NCI-H2227 treated with DMSO at 0.1 percent for 48 hours (cell line): ENCODE measurements around the gene ZNF700.
"Not testable (repeated sequence)": the region's sequence is repeated elsewhere in the genome, so short reads cannot be mapped to it uniquely, and the experiment has no call there.

Source experiments
- DNase-seq: peaks from one replicate; lab custom pipeline; 2025; lab: John Stamatoyannopoulos, UW

The ZNF700 gene

DNA sequence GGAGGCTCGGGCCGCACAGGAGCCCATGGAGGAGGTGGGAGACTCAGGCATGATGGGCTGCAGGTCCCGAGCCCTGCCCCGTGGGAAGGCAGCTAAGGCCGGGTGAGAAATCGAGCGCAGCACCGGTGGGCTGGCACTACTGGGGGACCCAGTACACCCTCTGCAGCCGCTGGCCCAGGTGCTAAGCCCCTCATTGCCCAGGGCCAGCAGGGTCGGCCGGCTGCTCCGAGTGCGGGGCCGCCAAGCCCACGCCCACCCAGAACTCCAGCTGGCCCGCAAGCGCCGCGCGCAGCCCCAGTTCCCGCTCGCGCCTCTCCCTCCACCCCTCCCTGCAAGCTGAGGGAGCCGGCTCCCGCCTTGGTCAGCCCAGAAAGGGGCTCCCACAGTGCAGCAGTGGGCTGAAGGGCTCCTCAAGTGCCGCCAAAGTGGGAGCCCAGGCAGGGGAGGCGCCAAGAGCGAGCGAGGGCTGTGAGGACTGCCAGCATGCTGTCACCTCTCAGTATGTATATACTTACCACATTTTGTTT lies 16.5 kb downstream of the ZNF700 start:
- not testable (repeated sequence) for DNase-seq

- DNase-seq: no peak
These were observed 17.3 kb downstream of the ZNF700 start for GRCh38 chr19:11942008-11942842.

GRCh38 chr19:11942843-11943108 lies 17.9 kb downstream of the ZNF700 start:
- DNase-seq: no peak

DNA sequence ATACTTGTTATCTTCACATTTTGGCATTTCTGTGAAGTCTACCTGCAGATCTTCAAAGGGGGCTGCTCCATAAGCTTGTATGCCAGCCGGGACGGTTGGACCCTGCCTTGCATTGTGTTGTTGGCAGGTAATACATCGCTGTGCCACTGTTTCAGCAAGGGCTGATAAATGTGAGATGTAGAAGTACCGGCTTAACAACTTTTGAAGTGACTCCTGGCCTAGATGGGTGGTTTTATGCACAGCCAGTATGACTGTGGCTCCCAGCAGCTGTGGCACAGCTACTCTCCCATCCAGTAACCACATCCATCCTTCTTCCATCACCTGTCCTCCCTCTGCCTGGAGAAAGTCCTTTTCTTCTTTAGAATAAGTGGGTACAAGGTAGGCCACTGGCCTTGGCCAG lies 19.7 kb downstream of the ZNF700 start:
- DNase-seq: no peak

GRCh38 chr19:11948646-11949045 lies 23.7 kb downstream of the ZNF700 start:
- DNase-seq: no peak

GRCh38 chr19:11949201-11949600 lies 24.3 kb downstream of the ZNF700 start:
- DNase-seq: no peak

- DNase-seq: not testable (repeated sequence)
These were observed 24.7 kb downstream of the ZNF700 start for GRCh38 chr19:11949614-11950080.

DNA sequence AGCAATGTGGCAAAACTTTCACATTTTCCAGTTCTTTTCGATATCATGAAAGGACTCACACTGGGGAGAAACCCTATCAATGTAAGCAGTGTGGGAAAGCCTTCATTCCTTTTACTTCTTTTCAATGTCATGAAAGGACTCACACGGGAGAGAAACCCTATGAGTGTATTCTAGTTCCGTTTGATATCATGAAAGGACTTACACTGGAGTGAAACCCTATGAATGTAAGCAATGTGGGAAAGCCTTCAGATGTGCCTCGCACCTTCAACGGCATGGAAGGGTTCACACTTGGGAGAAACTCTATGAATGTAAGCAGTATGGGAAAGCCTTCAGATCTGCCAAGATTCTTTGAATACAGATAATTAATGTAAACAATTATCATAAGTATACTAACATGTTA lies 25.4 kb downstream of the ZNF700 start:
- DNase-seq: no peak

DNA sequence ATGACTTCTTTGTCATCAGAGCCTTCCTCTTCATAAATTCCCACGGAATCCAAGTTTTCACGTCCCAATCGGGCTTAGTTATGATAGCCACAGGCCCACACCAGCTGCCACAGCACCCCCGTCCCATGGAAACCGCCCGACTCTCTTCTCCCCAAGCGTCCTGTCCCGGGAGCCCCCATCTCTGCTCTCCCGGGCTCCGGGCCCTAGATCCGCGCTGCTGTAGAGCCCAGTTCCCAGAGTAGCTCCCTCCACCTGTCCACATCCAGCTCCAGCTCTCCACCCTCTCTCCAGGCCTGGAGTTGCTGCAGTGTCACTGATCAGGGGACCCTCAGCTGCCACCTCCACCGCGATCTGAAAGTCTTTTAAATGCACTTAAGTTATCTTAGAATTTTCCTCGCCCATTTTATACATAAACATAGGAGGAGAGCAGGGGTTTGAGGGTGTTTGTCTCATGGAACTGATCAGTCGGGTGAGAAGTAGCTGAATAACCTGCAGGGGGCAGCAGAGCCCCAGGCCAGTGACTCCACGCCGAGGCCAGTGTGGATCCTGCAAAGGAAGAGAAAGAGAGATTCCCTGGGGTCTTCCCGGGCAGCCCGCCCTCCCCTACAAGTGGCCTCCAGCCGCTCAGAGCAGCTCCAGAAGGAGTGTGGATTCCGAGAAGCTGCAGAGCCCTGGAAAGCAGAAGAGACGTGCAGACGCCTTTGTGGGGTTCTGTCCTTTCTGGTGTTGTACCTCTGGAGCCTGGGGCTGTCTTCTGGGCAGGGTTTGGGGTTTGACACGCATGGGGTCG lies 38.9 kb downstream of the ZNF700 start:
- peak; percentile 22 for DNase-seq

DNA sequence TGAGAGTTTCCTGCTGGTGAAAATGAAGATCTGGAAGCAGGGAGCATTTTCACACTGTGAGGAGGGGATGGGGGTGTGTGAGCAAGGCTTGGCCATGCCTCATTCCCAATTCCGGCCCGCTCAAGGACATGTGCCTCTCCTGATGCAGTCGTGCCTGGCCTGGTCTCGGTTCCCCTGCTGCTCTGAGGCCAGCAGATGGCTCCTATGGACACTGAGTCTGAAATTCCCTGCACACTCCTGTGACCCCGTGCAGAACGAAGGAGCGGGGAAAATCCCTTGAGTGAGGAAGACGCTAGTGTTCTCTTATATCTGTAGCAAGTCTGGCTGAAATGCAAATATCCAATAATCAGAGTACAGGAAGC lies 39.6 kb downstream of the ZNF700 start:
- DNase-seq: no peak

DNA sequence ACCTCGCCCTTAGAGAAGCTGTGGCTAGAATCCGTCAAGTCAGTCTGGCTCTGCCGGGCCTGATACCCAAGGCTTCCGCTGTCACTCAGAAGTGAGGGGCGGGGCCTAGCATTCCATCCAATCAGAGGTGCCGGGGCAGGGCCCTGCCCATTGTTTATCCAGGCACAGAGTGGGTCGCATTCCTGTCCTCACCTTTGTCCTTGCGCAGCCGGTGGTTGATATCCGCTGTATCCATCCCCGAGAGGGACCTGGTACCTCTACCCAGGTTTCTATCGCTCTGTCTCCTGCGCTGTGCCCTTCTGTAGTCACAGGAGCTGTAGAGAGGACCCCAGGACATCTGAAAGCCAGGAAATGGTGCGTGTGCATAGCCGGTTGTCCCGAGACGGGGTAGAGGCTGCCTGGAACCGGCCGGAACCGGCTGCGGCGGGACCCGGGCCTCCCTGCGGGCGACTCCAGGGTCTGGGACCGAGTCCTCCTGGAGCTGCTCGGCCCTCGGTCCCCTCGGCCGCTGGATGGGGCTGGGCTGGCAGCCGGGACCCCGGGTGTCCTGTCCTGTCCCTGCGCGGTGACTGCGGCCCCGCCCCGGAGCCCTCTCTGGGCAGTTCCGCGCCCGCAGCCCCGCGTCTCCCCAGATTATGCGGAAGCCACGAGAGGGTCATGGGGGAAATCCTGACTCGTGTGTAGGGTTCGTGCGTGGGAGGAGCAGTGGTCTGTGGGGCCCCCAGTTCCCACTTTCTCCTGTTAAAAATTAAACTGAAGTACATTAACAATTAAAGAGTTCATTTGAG lies 40.1 kb downstream of the ZNF700 start, which contains the start of gene ZNF763:
TSS of gene ZNF763 (plus strand) at position 183 of the 788 bp plus-strand sequence. CDS start at position 352, 169 bp downstream.
- peak; percentile 36 for DNase-seq

DNA sequence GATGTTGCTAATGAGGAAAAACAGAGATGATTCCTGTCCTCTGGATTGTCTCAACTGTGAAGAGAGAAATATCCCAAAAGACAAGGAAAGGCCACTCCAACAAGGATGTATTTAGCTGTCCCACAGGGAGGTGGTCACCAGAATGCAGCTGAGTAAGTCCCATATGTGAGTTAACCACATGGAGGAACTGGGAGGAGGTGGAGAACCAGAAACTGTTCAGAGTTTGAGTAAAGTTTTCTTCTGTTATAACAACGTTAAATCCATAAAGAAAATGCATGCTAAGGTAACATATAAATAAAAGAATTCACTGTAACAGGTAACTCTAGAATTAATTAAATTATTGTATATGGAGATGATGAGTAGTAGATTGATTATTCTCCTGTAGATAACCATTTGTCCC lies 45.3 kb downstream of the ZNF700 start:
- no peak for DNase-seq

- DNase-seq: no peak
These were observed 46.1 kb downstream of the ZNF700 start for GRCh38 chr19:11971041-11971440.

- no peak for DNase-seq
These were observed 48.3 kb downstream of the ZNF700 start for GRCh38 chr19:11973019-11973810.

DNA sequence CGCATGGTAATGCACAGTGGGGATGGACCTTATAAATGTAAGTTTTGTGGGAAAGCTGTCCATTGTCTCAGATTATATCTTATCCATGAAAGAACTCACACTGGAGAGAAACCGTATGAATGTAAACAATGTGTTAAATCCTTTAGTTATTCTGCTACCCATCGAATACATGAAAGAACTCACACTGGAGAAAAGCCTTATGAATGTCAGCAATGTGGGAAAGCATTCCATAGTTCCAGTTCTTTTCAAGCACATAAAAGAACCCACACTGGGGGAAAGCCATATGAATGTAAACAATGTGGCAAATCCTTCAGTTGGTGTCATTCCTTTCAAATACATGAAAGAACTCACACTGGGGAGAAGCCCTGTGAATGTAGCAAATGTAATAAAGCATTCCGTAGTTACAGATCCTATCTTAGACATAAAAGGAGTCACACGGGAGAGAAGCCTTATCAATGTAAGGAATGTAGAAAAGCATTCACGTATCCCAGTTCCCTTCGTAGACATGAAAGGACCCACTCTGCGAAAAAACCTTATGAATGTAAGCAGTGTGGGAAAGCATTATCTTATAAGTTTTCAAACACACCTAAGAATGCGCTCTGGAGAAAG lies 53.7 kb downstream of the ZNF700 start:
- no peak for DNase-seq

- no peak for DNase-seq
These were observed 54.6 kb downstream of the ZNF700 start for GRCh38 chr19:11979527-11979926.

DNA sequence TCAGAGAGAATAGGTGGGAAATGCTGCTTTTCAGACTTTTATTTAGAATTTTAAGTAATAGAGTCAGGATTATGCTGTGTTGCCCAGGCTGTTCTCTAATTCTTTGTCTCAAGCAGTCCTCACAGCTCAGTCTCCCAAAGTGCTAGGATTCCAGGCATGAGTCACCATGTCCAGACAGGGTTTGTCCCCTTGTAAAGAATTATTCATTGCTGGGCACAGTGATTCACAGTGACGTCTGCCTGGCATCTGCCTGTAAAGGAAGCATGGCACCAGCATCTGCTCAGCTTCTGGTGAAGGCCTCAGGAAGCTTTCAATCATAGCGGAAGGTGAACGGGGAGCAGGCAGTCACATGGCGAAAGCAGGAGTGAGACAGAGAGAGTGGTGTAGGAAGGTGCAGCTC lies 57.6 kb downstream of the ZNF700 start:
- no peak for DNase-seq

- DNase-seq: no peak
These were observed 60.1 kb downstream of the ZNF700 start for GRCh38 chr19:11984986-11985385.

GRCh38 chr19:11986754-11987153 lies 61.8 kb downstream of the ZNF700 start:
- DNase-seq: no peak

GRCh38 chr19:11987405-11988281 lies 62.7 kb downstream of the ZNF700 start:
- DNase-seq: peak; percentile 88
